Activated naive CD8-positive, alpha-beta T cell (primary cell): Measurements from ENCODE around the gene GRAMD4.
"Not testable (repeated sequence)": the region's sequence is repeated elsewhere in the genome, so short reads cannot be mapped to it uniquely, and the experiment has no call there.

Experiments used
- H3K27ac Mint-ChIP-seq: one replicate; pipeline ENCODE4 v1.8.0; 2021; ENCODE audit warnings: mixed read lengths
- H3K27me3 Mint-ChIP-seq: one replicate; pipeline ENCODE4 v1.8.0; 2021; ENCODE audit warnings: mixed read lengths
- H3K36me3 Mint-ChIP-seq: one replicate; pipeline ENCODE4 v1.8.0; 2021; ENCODE audit warnings: mixed read lengths
- H3K4me1 Mint-ChIP-seq: one replicate; pipeline ENCODE4 v1.8.0; 2021; ENCODE audit warnings: low read depth, mixed read lengths
- H3K4me3 Mint-ChIP-seq: one replicate; pipeline ENCODE4 v1.8.0; 2021; ENCODE audit warnings: mild to moderate bottlenecking, mixed read lengths
- H3K9me3 Mint-ChIP-seq: one replicate; pipeline ENCODE4 v1.8.0; 2021; ENCODE audit warnings: low read depth, mixed read lengths

Gene GRAMD4

GRCh38 chr22:46617986-46618647, 2.1 kb upstream of the GRAMD4 start:
- H3K9me3 Mint-ChIP-seq: no peaks in the 10 kb centered on the region
- no peak overlapping the region for H3K4me3 Mint-ChIP-seq
- no peak overlapping the region for H3K27ac Mint-ChIP-seq
- H3K4me1 Mint-ChIP-seq: peaks cover 16% of the 10 kb centered on the region
- no peaks in the 10 kb centered on the region for H3K27me3 Mint-ChIP-seq
- no peaks in the 10 kb centered on the region for H3K36me3 Mint-ChIP-seq

GRCh38 chr22:46618667-46619066, 1.5 kb upstream of the GRAMD4 start:
- Mint-ChIP-seq H3K4me3 (no peak overlapping the region), H3K36me3 (no peaks in the 10 kb centered on the region), H3K27ac (no peak overlapping the region), H3K27me3 (no peaks in the 10 kb centered on the region), H3K9me3 (no peaks in the 10 kb centered on the region), H3K4me1 (peaks cover 11% of the 10 kb centered on the region)

GRCh38 chr22:46619240-46619829, 851 bp upstream of the GRAMD4 start:
- Mint-ChIP-seq H3K9me3 (no peaks in the 10 kb centered on the region), H3K4me3 (no peak overlapping the region), H3K36me3 (no peaks in the 10 kb centered on the region), H3K27me3 (no peaks in the 10 kb centered on the region), H3K27ac (no peak overlapping the region), H3K4me1 (peaks cover 4% of the 10 kb centered on the region)

GRCh38 chr22:46620588-46621242, 529 bp downstream of the GRAMD4 start:
- Mint-ChIP-seq H3K4me1 (no peaks in the 10 kb centered on the region), H3K36me3 (no peaks in the 10 kb centered on the region), H3K27me3 (no peaks in the 10 kb centered on the region), H3K4me3 (no peak overlapping the region), H3K9me3 (no peaks in the 10 kb centered on the region), H3K27ac (no peak overlapping the region)

- H3K4me1 Mint-ChIP-seq, H3K9me3 Mint-ChIP-seq, H3K36me3 Mint-ChIP-seq, H3K27me3 Mint-ChIP-seq, H3K4me3 Mint-ChIP-seq, H3K27ac Mint-ChIP-seq: not testable (repeated sequence)
These were observed 1.2 kb downstream of the GRAMD4 start for GRCh38 chr22:46621243-46621930.

- Mint-ChIP-seq H3K4me3 (no peak overlapping the region), H3K9me3 (no peaks in the 10 kb centered on the region), H3K27ac (no peak overlapping the region), H3K36me3 (no peaks in the 10 kb centered on the region), H3K4me1 (no peaks in the 10 kb centered on the region), H3K27me3 (no peaks in the 10 kb centered on the region)
These were observed 1.9 kb downstream of the GRAMD4 start for GRCh38 chr22:46622081-46622521.

GRCh38 chr22:46625113-46625842, 5.1 kb downstream of the GRAMD4 start:
- Mint-ChIP-seq H3K4me1 (no peaks in the 10 kb centered on the region), H3K4me3 (no peak overlapping the region), H3K36me3 (no peaks in the 10 kb centered on the region), H3K27ac (no peak overlapping the region), H3K27me3 (no peaks in the 10 kb centered on the region), H3K9me3 (no peaks in the 10 kb centered on the region)

- no peaks in the 10 kb centered on the region for H3K27me3 Mint-ChIP-seq
These were observed 5.7 kb downstream of the GRAMD4 start for GRCh38 chr22:46625843-46626349.

GRCh38 chr22:46626356-46626755, 6.2 kb downstream of the GRAMD4 start:
- Mint-ChIP-seq H3K9me3 (no peaks in the 10 kb centered on the region), H3K27me3 (no peaks in the 10 kb centered on the region), H3K4me3 (no peak overlapping the region), H3K27ac (no peak overlapping the region), H3K36me3 (no peaks in the 10 kb centered on the region), H3K4me1 (no peaks in the 10 kb centered on the region)

More at GRCh38 chr22:46625843-46626349, 5.7 kb downstream of the GRAMD4 start:
- no peaks in the 10 kb centered on the region for H3K9me3 Mint-ChIP-seq
- H3K4me1 Mint-ChIP-seq: no peaks in the 10 kb centered on the region
- no peak overlapping the region for H3K4me3 Mint-ChIP-seq
- H3K36me3 Mint-ChIP-seq: no peaks in the 10 kb centered on the region
- H3K27ac Mint-ChIP-seq: no peak overlapping the region

GRCh38 chr22:46626911-46627805, 7.0 kb downstream of the GRAMD4 start:
- Mint-ChIP-seq H3K27me3 (no peaks in the 10 kb centered on the region), H3K4me1 (no peaks in the 10 kb centered on the region), H3K4me3 (no peak overlapping the region), H3K27ac (no peak overlapping the region), H3K9me3 (no peaks in the 10 kb centered on the region), H3K36me3 (no peaks in the 10 kb centered on the region)

- Mint-ChIP-seq H3K27me3 (no peaks in the 10 kb centered on the region), H3K36me3 (no peaks in the 10 kb centered on the region), H3K4me3 (no peak overlapping the region), H3K9me3 (no peaks in the 10 kb centered on the region), H3K27ac (no peak overlapping the region), H3K4me1 (no peaks in the 10 kb centered on the region)
These were observed 7.8 kb downstream of the GRAMD4 start for GRCh38 chr22:46627806-46628482.

- no peaks in the 10 kb centered on the region for H3K27me3 Mint-ChIP-seq
- H3K4me1 Mint-ChIP-seq: no peaks in the 10 kb centered on the region
- no peak overlapping the region for H3K27ac Mint-ChIP-seq
- no peaks in the 10 kb centered on the region for H3K9me3 Mint-ChIP-seq
- no peaks in the 10 kb centered on the region for H3K36me3 Mint-ChIP-seq
- no peak overlapping the region for H3K4me3 Mint-ChIP-seq
These were observed 8.6 kb downstream of the GRAMD4 start for GRCh38 chr22:46628756-46629155.

- Mint-ChIP-seq H3K4me3 (no peak overlapping the region), H3K27me3 (no peaks in the 10 kb centered on the region), H3K27ac (no peak overlapping the region), H3K4me1 (no peaks in the 10 kb centered on the region), H3K36me3 (no peaks in the 10 kb centered on the region), H3K9me3 (no peaks in the 10 kb centered on the region)
These were observed 9.1 kb downstream of the GRAMD4 start for GRCh38 chr22:46629291-46629690.
